ENCODE data around the gene MAP4.
"Not testable (repeated sequence)": the region's sequence is repeated elsewhere in the genome, so short reads cannot be mapped to it uniquely, and the experiment has no call there.

Gene MAP4

DNA sequence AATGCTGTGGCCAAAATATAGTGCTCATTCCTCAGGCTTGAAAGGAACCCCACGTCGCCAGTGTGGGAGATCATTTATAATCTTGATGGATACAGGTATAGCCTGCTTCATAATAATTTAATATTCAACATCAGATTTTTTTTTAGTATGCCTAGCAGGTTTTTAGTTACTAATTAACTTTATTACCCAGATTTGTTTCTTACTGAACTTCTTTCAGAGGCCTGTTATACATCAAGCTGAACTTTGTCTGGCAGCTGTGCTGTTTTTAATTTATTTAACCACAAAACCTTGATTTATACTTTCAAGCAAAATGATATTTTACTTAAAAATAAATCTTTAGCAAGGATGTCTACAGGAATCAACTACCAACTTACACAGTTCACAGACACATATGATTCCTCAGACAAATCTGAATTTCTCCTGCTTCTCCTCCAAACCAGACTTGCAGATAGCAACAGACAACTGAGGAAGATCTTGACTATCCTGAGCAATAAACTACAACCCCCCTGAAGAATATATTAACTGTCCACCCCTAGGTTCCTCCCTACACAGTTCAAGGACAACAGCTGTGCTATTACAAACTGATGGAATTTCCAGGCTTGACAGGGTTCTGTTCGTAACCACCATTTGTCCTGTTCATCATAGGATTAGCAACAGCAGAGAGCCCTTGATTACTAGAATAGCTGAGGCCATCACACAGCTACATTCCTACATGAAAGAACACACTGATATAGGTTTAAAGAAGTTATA lies 610 bp downstream of the MAP4 start:
- peak in 1 of 2 experiments; percentile 21 for DNase-seq

DNA sequence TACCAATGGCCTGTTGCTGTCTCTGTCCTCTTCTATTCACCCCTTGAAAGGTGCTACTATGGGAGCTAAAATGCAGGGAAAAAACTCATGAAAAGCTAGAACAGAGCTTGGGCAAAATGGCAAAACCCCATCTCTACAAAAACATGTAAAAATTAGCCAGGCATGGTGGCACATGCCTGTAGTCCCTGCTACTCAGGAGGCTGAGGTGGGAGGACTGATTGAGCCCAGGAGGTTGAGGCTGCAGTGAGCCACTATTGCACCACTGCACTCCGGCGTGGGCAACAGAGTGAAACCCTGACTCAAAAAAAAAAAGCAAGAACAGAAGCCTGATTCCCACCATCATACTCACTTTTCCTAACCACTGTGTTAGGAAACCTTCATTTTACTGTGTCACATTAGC lies 1.9 kb downstream of the MAP4 start:
- DNase-seq, result peak in 1 of 2 experiments; percentile 9

DNA sequence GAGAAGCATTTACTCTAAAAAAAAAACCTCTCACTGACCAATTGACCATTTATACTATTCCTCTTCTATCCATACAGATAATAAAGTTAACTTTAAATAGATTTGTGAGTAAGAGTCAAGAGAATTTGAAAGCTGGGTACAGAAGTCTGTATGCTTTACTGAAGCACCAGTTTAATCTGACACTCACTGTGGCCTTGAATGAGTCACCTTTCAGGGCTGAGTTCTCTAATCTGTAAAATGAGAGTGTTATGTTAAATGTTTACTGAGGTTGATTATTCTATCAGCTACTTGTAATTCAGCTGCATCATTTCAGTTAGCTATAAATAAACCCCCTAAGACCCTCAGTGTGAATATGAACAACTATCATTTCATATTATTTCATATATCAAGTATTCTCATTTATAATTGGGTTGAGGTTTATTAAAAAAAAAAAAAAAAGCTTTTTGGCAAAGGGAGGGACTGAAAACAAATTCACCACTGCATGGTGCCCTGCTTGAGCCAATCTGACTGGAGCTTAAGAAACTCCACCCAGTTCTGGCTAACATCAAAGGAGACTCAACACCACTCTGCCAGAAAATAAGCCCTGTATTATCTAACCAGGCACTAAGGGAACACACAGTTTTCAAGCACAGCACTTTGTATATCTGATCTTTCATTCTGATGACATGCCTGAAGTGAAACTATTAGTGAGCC lies 2.8 kb downstream of the MAP4 start:
- no peak for DNase-seq

DNA sequence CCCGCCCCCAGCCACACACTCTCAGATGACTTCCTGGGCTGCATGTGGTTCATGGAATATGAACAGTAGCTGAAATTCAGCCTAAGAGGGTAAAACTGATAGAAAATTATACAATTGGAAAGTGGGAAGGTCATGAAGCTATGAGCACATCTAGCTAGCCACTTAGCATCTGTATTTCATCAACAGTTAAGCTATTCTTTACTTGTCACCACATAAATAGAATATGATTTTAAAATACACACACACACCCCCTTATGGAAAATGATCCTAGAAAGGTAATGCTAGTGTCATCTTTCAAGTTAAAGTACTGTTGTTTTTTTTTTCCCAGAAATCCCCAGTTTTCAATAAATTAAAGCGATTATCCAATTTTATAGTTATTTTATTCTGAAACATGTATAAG lies 3.6 kb downstream of the MAP4 start:
- DNase-seq, result no peak

DNA sequence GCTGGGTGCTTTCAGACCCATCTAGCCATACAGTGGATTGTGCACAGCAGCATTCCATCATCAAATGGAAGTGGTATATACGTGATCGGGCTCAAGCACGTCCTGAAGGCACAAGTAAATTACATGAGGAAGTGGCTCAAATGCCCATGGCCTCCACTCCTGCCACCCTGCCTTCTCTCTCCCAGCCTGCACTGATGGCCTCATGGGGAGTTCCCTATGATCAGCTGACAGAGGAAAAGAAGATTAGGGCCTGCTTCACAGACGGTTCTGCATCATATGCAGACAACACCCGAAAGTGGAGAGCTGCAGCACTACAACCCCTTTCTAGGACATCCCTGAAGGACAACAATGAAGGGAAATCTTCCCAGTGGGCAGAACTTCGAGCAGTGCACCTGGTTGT lies 8.2 kb downstream of the MAP4 start:
- not testable (repeated sequence) for DNase-seq

DNA sequence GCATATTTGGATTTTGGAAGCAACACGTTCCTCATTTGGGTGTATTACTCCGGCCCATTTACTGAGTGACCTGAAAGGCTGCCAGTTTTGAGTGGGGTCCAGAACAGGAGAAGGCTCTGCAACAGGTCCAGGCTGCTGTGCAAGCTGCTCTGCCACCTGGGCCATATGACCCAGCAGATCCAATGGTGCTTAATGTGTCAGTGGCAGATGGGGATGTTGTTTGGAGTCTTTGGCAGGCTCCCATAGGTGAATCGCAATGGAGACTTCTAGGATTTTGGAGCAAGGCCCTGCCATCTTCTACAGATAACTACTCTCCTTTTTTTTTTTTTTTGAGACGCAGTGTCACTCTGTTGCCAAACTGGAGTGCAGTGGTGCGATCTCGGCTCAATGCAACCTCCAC lies 8.9 kb downstream of the MAP4 start:
- DNase-seq, result not testable (repeated sequence)

DNA sequence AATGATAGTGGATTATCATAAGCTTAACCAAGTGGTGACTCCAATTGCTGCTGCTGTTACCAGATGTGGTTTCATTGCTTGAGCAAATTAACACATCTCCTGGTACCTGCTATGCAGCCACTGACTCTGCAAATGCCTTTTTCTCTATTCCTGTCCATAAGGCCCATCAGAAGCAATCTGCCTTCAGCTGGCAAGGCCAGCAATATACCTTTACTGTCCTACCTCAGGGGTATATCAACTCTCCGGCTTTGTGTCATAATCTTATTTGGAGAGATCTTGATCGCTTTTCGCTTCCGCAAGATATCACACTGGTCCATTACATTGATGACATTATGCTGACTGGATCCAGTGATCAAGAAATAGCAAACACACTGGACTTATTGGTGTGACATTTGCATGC lies 9.4 kb downstream of the MAP4 start:
- not testable (repeated sequence) for DNase-seq

DNA sequence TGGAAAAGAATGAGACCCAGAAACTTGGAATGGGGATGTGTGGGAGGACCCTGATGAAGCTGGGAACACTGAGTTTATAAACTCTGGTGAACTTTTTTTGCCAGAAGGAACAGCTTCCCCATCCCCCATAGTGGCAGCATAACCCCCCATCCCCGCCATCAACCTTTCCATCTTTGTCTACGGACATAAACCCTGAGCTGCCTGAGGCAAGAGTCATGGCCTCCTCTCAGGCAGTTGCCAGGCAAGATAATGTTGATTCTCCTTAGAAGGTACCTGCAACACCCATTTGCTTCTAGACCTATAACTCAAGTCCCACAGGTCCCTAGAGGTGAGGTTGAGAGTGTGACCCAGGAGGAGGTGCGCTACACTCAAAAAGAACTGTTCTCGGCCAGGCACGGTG lies 11.5 kb downstream of the MAP4 start:
- no peak for DNase-seq

DNA sequence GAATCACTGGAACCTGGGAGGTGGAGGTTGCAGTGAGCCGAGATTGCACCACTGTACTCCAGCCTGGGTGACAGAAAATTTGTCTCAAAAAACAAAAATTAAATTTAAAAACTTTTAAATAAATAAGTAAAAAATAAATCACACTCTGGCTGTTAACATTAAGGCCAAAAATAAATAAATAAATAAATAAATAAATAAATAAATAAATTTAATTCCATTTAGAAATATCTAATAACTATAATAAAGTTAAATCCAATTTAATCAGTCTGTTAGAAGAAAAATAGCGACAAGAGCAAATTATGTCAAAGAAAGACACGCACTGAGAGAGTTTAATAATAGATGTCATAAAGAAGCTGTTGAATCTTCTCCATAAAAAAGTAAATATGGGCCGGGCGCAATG lies 13.4 kb downstream of the MAP4 start:
- DNase-seq, result no peak

DNA sequence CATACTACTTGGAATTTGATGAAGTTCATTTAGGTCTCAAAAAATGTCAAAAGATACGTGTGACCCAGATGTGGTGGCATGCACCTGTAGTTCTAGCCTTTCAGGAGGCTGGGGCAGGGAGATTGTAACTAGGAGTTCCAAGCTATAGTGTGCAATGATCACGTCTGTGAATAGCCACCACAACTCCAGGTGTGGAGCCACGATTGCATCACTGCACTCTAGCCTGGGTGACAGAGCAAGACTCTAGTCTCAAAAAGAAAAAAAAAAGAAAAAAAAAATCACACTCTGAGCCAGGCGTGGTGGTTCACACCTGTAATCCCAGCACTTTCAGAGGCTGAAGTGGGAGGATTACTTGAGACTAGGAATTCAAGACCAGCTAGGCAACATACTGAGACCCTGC lies 14.2 kb downstream of the MAP4 start:
- no peak for DNase-seq

DNA sequence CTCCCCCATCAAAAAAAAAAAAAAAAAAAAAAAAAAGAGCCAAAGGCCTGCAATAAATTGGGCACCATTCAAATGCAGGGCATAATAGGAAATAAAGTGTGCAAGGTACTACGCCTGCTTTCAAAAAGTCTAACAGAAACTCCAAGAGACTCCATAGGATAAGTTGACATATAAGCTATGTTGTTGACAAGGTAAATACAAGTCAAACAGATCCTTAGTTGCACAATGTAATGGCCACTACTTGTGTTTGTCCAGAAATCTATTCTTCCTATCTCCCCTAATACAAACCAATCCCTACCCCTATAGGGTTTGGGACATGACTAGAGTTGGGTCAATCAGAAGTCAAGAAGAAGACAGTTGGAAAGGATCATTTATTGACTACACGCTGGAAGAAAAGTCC lies 16.0 kb downstream of the MAP4 start:
- no peak for DNase-seq

DNA sequence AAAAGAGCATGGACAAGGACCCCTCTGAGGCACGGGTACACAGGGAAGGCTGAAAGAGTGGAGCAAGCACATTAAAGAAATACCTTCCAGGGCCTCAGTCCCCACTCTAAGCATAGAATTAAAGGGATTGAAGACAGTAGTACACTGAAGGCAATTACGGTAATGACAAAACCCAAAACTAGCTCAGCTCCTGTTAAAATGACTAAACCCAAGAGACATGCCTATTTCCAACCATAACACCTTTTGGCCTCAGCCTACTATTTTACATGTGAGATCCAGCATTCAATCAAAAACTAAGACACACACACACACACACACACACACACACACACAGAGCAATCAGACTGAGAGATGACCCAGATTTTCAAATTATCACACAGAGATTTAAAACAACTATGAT lies 19.8 kb downstream of the MAP4 start:
- DNase-seq, result no peak

DNA sequence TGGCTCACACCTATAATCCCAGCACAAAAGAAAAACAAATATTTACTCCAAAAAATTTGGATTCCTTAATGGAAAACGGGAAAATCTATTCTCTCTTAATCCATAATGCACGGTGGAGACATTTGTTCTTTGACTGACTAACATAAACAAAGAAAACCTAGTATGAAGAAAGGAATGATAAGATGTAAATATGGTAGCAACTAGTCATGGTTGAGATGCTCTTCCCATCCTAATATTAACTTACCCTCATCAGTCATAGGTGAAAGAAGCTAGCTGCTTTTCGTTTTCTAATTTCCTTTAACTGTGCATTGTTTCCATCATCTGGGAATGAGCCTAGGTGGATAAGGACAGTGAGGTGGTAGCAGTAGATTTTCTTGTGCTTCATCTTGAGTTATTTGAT lies 22.0 kb downstream of the MAP4 start:
- DNase-seq, result no peak

DNA sequence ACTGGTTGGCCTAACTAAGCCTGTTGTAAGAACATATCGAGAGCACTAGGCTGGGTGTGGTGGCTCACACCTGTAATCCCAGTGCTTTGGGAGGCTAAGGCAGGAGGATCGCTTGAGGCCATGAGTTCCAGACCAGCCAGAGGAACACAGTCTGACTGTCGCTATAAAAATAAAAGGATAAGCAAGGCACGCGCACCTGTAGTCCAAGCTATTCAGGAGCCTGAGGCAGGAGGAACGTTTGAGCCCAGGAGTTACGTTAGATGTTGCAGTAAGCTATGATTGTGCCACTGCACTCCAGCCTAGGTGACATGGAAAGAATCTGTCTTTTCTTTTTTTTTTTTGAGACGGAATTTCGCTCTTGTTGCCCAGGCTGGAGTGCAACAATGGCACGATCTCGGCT lies 24.9 kb downstream of the MAP4 start:
- no peak for DNase-seq

DNA sequence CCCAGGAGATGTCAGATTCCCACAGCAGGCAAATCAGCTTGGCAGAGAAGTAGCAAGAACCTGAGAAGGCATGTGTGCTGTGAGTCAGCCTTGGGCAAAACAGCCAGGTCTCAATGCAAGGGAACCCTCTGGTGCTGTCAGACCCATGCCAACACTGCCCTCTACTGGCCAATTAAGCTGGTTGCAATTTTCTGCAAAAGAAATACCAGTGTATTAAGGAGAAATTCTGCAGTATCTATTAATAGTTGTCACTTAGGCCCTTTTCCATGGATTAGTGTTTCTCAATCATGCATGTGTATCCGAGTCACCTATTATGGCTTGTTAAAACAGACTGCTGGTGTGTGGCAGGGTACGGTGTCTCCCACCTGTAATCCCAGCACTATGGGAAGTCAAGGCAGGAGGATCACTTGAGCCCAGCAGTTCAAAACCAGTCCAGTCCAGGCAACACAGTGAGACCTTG lies 26.2 kb downstream of the MAP4 start:
- DNase-seq, result peak; percentile 83 to 88

DNA sequence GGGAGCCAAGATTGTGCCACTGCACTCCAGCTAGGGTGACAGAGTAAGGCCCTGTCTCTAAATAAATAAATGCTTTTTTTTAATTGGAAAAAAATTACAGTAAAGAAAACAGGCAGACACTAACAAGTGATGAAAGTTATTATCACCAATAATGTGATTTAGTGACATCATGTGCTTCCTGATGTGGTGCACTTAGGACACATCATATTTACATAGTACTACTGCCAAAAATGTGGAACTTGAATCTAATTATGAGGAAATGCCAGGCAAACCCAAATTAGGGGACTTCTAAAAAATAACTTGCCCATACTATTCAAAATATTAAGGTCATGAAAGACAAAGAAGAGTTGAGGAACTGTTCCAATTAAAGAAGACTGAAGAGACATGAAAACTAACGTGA lies 30.8 kb downstream of the MAP4 start:
- DNase-seq, result no peak

DNA sequence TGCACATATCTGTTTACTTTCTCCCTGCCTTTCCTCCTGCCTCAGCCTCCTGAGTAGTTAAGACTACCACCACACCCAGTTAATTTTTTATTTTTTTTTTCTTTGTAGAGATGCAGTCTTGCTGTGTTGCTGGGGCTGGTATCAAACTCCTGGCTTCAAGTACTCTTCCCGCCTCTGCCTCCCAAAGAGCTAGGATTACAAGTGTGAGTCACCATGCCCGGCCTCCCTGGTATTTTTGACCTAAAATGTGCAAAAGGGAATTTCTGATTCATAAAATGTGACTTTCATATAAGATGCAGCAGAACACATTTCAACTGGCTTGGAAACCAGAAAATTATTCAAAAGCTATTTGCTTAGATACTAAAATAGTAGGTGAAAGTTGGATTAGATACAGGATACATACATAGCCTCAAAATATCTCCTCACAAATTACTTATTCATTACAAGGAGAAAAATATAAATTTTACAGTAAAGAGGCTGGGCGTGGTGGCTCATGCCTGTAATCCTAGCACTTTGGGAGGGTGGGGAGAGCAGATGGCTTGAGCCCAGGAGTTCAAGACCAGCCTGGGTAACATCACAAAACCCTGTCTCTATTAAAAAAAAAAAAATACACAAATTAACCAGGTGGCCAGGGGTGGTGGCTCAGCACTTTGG lies 32.0 kb downstream of the MAP4 start:
- no peak for DNase-seq

DNA sequence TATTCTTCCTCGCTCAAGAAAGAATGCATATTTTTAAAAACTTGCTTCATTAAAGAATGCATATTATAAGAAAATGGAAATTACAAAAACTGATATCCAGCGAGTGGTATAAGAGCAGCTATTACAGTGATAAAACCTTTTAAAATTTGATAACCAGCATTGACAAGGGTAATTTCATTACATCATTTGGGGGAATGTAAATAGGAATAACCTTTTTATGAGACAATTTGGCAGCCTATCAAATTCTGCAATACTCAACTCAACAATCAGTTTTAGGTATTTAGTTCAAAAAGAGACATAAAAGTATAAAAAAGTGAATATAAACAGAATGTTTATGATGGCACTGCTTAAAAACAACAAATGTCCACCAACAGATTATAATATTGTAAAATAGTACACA lies 35.4 kb downstream of the MAP4 start:
- DNase-seq, result no peak

DNA sequence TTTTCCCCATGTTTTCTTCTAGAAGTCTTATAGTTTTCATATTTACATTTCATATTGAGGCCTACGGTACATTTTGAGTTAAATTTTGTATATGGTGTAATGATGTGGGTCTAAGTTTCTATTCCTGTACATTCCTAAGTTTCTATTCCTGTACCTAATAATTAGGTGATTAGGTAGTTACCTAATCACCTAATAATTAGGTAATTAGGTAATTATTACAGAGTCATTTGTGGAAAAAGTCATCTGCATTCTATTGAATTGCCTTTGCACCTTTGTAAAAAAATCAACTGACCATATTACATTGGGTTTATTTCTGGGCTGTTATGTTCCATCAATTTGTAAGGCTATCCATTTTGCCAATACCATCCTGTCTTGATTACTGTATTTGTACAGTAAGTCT lies 37.1 kb downstream of the MAP4 start:
- no peak for DNase-seq

DNA sequence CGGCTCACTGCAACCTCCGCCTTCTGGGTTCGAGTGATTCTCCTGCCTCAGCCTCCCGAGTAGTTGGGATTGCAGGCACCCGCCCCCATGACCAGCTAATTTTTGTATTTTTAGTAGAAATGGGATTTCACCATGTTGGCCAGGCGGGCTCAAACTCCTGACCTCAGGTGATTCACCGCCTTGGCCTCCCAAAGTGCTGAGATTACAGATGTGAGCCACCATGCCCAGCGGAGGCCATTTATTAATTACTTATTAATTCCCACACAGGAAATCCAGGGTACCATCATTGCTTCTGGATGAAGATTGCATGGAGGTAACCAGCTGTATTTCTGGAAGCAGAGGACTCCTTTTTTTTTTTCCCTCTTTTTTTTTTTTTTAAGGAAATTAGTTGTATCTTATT lies 37.8 kb downstream of the MAP4 start:
- DNase-seq, result no peak

DNA sequence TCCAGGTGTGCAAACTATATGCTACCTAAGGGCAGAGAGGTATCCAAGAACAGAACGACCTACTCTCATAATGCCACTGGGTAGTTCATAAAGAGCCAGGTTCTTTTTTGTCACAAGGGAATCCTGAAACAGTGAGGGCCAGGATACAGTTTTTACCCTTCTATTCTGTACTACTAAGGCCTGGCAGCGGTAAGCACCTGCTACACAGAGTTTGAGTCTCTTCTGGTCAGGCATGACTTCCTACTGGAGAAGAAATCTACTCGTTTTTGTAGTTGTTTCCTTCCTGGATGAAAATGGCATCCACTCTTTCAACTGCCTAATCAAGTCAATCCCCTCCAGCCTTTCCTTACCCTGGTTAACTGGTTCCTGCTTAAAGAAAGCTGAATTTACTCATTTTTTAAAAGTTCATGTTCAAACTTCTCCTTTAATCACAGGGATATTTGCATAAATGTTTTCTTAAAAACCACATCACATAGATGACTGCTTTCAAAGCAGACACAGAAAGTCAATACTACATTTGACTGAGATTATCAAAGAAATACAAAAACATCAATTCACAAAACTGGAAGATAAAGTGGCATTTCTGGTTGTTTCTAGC lies 40.0 kb downstream of the MAP4 start:
- no peak for DNase-seq

DNA sequence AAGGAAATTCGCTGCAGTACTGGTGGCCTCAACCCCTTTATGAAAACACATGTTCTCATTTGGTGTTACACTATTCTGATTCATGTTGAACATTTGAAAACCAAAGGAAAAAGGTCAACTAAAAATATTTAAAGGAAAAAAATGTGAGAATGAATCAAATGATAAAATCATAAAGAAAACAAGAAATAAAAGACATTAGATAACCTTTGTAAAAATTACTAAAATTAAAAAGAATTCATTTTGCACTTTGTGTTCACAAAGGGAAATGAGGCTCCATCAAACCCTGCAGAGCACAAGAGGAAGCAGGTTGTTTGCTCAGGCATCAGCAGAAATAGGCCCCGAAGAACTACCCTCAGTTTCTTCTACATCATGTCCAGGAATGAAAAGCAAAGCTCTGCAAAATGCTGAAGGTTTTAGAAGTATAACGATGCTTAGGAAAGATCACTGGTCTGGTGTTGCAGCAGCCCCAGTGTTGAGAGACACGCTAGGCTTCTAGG lies 41.2 kb downstream of the MAP4 start:
- DNase-seq, result no peak

DNA sequence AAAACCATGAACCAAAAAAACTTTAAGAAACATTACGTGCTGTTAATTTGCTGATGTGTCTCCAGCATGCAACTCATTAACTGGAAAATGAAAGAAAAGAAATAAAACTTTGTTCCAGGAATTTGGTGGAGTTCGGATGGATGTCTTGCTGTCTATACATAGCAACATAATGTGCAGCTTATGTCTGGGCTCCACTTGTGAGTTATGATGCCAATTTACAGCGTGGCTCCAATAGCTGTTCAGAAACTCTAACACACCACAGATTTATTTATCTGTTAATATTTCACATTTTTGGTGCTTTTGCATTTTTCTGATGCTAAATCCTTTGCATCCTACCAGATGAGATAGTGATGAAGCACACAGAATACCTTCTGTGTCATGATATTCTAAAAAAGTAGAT lies 45.1 kb downstream of the MAP4 start:
- no peak for DNase-seq

DNA sequence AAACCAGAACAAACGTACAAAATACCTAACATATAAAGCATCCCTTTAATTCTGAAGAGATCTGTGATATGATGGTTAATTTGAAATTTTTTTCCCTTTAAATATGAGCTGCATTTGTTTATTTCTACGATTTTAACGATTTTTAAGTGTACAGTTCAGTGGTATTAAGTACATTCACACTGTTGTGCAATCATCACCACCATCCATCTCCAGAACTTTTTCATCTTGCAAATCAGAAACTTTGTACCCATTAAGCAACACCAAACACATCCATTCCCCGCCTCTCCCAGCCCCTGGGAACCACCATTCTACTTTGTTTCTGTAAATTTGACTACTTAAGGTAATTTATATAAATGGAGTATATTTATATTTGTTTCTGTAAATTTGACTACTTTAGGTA lies 51.5 kb downstream of the MAP4 start:
- no peak for DNase-seq
